Islet precursor cell (in vitro differentiated cells): ENCODE data around the gene PEX3.
A peak's percentile ranks its signal among the peaks of the same experiment; 100 is the strongest.
"Not testable (repeated sequence)": the region's sequence is repeated elsewhere in the genome, so short reads cannot be mapped to it uniquely, and the experiment has no call there.

ENCODE experiments used
- DNase-seq: peaks from one replicate; pipeline ENCODE4 v3.0.0-alpha.2; 2018

PEX3 gene

DNA sequence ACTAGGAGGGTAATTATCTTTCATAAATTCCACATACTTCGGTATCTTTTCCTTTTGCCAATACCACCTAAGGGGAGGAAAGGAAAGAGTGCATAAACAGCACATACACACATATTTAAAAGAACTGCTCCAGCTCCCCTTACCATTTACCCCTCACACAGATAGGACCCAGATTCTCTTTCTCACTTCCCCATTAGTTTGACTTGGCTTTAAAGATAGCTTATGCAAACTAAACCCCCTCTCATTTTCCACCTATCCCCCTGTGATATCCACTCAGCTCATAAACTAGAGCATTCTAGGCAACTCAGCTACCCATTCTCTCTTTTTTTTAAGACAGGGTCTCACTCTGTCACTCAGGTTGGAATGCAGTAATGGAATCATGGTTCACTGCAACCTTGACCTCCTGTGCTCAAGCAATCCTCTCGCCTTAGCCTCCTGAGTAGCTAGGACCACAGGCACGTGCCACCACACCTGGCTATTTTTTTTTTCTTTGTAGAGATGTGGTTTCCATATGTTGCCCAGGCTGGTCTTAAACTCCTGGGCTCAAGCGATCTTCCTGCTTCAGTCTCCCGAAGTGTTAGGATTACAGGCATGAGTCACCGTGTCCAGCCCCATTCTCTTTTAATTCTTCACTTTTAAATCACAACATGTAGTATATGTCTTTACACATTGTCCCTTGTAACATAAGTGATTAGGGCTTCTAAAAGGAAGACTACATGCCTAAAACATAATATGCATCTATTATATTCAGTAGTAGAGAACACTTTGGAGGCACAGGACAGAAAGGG, 56.9 kb downstream of the PEX3 start:
- DNase-seq, result no peak

GRCh38 chr6:143510326-143510725, 59.7 kb downstream of the PEX3 start:
- not testable (repeated sequence) for DNase-seq

- peak; percentile 93 for DNase-seq
Measured at GRCh38 chr6:143510991-143511891, 60.6 kb downstream of the PEX3 start, which contains the start of gene FUCA2. Gene FUCA2 (minus strand): TSS chr6:143511720. CDS start chr6:143511634, 86 bp downstream.

GRCh38 chr6:143513410-143513809, 62.8 kb downstream of the PEX3 start:
- DNase-seq, result peak; percentile 62

DNA sequence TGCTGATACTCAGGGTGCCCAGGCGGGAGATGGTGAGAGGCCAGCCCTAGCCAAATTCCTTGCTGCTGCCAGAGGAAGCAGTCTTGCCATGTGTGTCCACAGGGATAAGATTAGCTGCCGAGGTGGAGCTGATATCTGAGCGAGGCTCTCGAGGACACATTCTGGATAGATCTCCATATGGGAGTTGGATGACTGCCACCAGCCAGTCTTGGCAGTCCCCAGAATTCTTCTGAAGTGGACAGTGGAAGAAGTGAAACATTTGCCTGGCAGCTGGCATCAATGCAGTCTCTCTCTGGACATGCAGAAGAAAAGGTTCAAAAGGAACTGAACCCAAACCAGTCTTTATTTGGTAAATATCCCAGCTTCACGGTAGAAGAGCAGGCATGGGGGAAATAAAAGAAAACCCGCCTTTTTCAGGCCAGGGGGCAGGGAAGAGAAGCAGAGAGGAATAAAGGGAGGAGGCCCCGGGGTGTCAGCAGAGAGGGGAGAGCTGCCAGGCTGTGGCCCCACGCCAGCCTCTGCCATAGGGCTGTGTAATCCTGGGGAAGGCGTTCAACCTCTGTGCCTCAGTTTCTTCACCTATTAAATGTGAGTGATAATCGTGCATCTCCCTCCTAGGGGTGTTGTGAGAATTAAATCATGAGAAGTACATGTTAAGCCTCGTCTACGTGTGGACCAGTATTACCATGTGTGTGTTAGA, 64.6 kb downstream of the PEX3 start:
- no peak for DNase-seq

GRCh38 chr6:143515766-143516355, 65.3 kb downstream of the PEX3 start:
- DNase-seq, result no peak

DNA sequence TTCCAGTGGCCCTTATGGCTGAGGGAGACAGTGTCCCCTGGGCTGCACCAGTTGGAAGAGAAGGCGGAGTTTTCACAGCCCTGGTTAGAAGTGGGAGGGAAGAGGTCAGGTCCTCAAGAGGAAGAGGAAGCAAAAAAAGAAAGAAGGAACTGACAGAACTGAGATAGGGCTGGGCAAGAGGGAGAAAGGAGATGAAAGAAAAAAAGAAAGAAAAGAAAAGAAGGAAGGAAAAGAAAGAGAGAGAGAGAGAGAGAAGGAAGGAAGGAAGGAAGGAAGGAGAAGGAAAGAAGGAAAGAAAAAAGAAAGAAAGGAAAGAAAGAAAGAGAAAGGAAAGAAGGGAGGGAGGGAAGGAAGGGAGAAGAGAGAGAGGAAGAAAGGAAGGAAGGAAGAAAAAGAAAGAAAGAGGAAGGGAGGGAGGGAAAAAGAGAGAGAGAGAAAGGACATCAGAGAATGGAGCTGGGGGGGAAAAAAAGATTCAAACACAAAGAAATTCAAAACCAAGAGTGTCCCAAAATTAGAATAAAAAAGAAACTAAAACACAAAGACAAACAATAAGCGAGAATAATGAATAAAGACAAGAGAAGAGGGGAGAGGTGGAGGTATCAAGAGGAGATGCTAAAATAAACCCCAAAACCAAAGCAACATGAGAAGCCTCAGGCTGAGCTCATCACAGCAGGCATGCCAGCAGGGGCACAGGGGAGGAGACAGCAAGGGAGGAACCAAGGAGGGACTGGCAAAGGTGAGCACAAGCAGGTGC, 66.3 kb downstream of the PEX3 start:
- no peak for DNase-seq

DNA sequence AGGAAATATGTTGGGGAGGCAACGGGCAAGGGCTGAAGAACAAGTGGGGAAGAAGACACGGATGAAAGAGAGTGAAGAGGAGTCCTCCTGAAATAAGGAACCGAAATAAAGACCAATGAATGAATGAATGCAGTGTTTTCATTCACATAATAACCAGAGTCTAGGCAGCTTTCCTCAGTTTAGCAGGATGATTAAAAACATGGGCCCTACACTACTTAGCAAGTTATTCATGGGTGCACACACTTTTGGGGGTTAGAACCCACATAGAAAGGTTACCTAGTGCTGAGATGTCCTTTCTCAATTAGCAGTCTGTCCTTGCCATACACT, 66.8 kb downstream of the PEX3 start:
- DNase-seq, result no peak

- DNase-seq, result no peak
Measured at GRCh38 chr6:143522039-143522600, 71.5 kb downstream of the PEX3 start.

DNA sequence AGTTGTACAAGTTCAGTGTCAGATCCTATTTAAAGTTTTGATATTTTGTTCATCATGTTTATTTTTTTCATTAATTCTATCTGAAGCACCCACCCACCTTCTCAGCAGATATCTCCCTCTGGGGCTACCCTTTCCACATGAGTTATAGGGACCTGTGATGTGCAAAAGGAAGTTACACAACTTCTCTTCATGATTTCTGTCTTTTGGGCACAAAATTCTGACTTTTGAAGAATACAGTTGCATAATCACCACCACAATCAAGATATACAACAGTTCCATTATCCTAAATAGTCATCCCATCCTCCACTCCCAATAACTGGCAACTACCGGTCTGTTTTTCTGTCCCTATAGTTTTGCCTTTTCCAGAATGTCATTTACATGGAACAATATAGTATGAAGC, 74.8 kb downstream of the PEX3 start:
- DNase-seq, result no peak

DNA sequence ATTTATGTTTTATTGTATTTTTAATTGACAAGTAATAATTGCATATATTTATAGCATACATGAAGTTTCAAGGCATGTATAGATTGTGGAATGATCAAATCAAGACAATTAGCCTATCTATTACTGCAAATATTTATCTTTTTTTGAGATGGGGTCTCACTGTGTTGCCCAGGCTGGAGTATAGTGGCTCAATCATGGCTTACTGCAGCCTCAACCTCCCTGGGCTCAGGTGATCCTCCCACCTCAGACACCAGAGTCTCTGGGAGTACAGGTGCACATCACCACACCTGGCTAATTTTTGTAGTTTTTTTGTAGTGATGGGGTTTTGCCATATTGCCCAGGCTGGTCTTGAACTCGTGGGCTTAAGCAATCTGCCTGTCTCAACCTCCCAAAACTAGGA, 77.1 kb downstream of the PEX3 start:
- no peak for DNase-seq

GRCh38 chr6:143528164-143528811, 77.7 kb downstream of the PEX3 start:
- DNase-seq, result no peak

GRCh38 chr6:143529095-143529494, 78.5 kb downstream of the PEX3 start:
- DNase-seq, result no peak

GRCh38 chr6:143531720-143532499, 81.3 kb downstream of the PEX3 start:
- no peak for DNase-seq

GRCh38 chr6:143535189-143535614, 84.6 kb downstream of the PEX3 start:
- no peak for DNase-seq

DNA sequence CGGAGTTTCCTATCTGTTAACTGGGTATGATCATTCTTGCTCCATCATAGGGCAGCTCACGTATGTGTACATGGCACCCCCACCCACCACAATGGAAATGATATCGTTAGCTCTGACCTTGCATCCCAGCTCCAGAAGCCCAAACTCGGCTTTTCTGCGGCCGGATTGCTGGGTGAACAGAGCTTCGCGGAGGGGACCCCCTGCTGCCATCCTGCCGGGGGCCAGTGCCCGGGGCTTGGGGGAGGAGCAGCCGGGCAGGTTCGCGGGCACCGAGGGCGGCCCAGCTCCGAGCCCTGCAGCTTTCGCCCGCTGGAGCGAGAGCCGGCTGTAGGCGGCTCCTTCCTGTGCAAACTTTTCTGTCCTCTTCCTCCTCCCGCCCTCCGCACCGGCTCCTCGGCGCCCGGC, 85.9 kb downstream of the PEX3 start:
- DNase-seq, result peak; percentile 73

DNA sequence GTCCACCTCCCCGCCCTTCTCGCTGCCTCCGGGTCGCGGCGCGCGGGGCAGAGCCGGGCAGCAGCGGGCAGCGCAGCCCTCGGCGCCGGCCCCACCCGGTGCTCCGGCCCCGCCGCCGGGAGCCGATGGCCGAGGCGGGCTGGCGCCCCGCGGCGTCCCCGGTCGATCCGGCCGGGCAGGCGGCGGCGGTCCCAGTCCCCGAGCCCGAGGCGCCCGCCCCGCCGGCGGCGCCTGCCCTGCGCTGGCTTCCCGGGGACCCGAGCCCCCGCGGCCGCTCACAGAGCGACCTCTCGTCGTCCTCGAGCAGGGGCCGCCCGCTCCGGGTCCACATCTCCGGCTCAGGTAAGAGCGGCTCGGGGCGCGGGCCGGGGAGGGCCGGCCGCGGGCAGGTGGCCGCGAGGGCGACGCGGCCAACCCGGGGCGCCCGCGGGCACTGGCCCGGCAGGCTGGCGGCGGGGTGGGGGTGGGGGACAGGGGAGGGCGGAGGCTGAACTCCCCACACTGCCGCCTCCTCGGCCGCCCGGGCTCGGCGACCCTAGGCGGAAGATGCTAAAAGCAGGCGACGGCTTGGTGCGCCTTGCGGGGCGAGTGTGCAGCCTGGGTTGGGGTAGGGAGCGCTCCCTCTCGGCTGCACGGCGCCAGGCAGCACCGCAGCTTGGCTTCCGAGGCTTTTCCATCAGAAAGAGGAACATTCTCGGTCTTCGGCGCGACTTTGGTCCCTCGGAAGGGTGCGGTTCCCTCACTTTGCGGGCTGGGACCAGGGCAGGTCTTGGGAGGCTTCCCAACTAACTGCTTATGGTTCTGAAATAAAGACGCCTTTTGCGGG, 86.5 kb downstream of the PEX3 start:
- peak; percentile 86 for DNase-seq

DNA sequence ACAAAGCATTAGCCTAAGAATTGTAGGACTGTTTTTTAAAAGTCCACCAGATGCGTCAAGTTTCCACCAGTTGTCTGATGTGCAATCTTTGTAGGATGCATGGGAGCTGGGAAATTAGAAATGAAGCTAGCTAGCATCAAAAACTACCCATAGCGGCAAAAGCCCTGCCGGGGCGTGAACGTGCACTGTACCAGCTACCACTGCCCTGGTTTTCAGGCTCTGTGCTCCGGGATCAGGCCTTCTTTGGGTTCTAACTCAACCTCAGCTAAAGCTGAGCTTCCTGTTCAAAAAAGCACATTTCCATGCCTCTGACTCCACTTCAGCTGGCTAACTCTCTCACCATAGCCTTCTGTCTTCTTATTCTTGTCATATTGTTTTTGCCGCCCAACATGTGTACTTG, 87.8 kb downstream of the PEX3 start:
- DNase-seq, result no peak

GRCh38 chr6:143539106-143539505, 88.5 kb downstream of the PEX3 start:
- no peak for DNase-seq

DNA sequence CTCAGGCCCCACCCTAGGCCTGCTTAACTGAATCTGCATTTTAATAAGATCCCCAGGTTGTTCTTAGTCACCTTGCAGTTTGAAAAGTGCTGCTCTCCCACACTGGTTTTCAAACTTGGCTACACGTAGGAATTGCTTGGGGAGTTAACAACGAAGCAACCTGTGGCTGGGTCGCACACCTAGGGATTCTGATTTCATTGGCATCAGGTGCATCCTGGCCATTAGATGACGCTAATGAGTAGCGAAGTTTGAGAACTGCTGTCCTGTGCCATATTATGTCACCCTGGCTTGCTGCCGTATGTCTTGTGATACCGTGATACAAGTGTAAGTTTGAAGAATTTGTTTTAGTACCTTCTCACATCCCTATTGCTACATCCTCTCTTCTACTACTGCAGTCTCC, 89.1 kb downstream of the PEX3 start:
- DNase-seq, result no peak
